ENCODE results near the gene MSTO1. TPM values are rescaled to one million over a fixed set of nuclear protein-coding genes. Genes with fewer than 3 reads are reported as not detected.
"Not testable (repeated sequence)": the region's sequence is repeated elsewhere in the genome, so short reads cannot be mapped to it uniquely, and the experiment has no call there.

The MSTO1 gene
- total RNA-seq (19.5 and 21.3 TPM in 2 replicates), polyA plus RNA-seq (14.9 and 22.1 TPM in 2 replicates), polyA minus RNA-seq (ENCODE audit: low replicate concordance) (44.8 and 53.6 TPM in 2 replicates)
- 24.1 and 33.9 TPM in 2 replicates for polyA plus RNA-seq (2012)

DNA sequence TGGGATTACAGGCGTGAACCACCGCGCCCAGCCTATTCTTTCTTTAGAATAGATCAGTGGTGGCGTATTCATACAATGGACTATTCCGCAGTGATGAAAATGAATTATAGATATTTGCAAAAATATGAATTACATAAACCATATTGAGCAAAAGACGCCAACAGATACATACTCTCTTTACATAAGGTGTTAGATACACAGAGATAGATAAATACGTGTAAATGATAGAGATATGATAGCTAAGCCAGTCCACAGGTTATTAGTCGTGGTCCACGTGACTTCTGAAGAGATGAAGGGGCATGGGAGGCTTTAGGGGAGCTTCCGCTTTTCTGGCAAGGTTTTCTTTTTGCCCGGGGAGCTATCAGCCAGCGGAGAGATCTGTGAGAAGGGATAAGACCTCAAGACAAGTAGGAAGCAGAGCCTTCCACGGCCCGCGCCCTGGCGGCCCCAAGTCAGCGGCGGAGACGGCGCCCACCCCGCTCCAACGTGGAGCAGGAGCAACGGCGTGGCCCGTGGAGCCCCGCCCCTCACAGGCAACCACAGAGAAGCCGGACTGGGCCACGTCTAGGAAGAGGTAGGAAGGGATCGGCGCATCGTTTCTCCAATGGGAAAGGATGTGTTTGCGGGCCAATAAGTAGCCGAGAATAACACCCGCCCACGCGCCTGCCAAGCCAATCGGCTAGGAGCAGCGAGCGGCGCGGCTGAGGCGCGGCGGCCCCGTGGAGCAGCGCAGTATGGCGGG is at the start of gene MSTO1:
MSTO1 (plus strand) TSS at position 704 of the 742 bp plus-strand sequence; CDS start at position 735, 31 bp downstream.
- TF ChIP-seq, protein P1, sequence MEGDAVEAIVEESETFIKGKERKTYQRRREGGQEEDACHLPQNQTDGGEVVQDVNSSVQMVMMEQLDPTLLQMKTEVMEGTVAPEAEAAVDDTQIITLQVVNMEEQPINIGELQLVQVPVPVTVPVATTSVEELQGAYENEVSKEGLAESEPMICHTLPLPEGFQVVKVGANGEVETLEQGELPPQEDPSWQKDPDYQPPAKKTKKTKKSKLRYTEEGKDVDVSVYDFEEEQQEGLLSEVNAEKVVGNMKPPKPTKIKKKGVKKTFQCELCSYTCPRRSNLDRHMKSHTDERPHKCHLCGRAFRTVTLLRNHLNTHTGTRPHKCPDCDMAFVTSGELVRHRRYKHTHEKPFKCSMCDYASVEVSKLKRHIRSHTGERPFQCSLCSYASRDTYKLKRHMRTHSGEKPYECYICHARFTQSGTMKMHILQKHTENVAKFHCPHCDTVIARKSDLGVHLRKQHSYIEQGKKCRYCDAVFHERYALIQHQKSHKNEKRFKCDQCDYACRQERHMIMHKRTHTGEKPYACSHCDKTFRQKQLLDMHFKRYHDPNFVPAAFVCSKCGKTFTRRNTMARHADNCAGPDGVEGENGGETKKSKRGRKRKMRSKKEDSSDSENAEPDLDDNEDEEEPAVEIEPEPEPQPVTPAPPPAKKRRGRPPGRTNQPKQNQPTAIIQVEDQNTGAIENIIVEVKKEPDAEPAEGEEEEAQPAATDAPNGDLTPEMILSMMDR (conservative IDR thresholded peaks at IDR 0.05 in 1 of 2, IDR thresholded peaks at IDR 0.05 in 1 of 2; ENCODE audit: low read depth in 1 of 2, low read length in 2 of 2), result no peak
- TF ChIP-seq EZH2 (IDR thresholded peaks at IDR 0.05; ENCODE audit: low read length, missing control alignments), result no peak
- Histone ChIP-seq H3K9ac (ENCODE audit: insufficient read depth, low read length) (peak within 1 kb of the TSS; percentile 28), H3K4me1 (ENCODE audit: control insufficient read depth, extremely low read depth, insufficient read depth, low read length) (no peaks in the 10 kb centered on the region), H3K4me3 (replicated peaks in 1 of 4; ENCODE audit: control extremely low read depth in 1 of 4, insufficient read depth in 1 of 4, low read depth in 3 of 4, low read length in 4 of 4) (peak within 1 kb of the TSS; percentile 40 to 94 (median 54)), H3K9me3 (ENCODE audit: control insufficient read depth, insufficient read depth, low read depth, low read length) (no peaks in the 10 kb centered on the region), H3K27ac (ENCODE audit: insufficient read depth, low read length) (peak within 1 kb of the TSS; percentile 30), H3K4me2 (ENCODE audit: extremely low read depth, insufficient read depth, low read length) (peak within 1 kb of the TSS; percentile 84), H3K79me2 (ENCODE audit: control insufficient read depth, insufficient read depth, low read length) (no peaks in the 10 kb centered on the region), H3K36me3 (ENCODE audit: control insufficient read depth, insufficient read depth, low read length) (peaks cover 4% of the 10 kb centered on the region), H4K20me1 (ENCODE audit: control insufficient read depth, extremely low read depth, insufficient read depth, low read length) (no peaks in the 10 kb centered on the region), H3K27me3 (ENCODE audit: control insufficient read depth, insufficient read depth, low read length) (no peaks in the 10 kb centered on the region), H2AFZ (ENCODE audit: low read length) (peak within 1 kb of the TSS; percentile 18)
- peak; percentile 96 to 99 for DNase-seq (ENCODE audit: low read depth in 2 of 2)

DNA sequence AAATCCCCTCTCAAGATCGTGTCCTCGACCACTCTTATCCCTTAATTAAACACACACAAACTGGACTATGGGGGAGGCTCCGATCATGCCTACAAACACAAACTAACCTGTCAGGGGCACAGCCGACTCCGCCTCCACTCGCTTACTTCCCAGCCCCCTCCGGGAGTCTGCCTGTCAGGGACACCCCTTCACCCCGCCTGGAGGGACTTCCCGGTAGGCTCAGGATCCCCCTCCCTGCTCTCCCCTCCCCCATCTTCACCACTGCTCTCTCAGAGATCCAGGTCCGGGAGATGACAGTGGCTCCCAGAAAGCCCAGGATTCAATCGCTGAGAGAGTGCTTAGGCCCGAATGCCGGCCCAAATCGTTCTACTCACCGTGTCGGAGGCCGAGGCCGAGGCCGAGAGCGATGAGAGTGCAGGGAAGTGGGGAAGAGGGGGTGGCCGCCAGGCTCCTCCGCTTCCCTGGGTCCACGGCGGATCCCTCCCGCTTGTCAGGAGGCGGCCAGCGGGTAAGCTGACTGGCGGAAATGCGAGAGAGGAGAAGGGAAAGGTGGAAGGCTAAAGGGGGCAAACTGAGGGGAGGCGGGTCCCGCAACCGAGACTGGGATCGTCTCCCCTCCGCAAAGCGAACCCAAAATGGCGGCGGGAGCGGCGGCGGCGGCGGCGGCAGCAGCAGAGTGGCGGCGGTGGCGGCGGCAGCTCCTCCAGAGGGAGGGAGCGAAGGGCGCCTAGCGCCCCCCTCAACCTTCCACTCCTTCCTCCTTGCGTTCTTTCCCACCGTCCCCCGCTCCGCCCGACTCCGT is 48.0 kb upstream of the MSTO1 start:
- H3K27ac ChIP-seq (ENCODE audit: insufficient read depth, low read length), result peak overlapping the region; percentile 99
- H3K9me3 ChIP-seq (ENCODE audit: control insufficient read depth, insufficient read depth, low read depth, low read length); H3K4me1 ChIP-seq (ENCODE audit: control insufficient read depth, extremely low read depth, insufficient read depth, low read length); H3K4me2 ChIP-seq (ENCODE audit: extremely low read depth, insufficient read depth, low read length); DNase-seq (ENCODE audit: low read depth in 2 of 2); H3K27me3 ChIP-seq (ENCODE audit: control insufficient read depth, insufficient read depth, low read length); H3K36me3 ChIP-seq (ENCODE audit: control insufficient read depth, insufficient read depth, low read length); H4K20me1 ChIP-seq (ENCODE audit: control insufficient read depth, extremely low read depth, insufficient read depth, low read length): not testable (repeated sequence)
- H3K9ac ChIP-seq (ENCODE audit: insufficient read depth, low read length), result peak overlapping the region; percentile 79
- peak overlapping the region; percentile 75 to 87 (median 84) for H3K4me3 ChIP-seq (replicated peaks in 1 of 4; ENCODE audit: control extremely low read depth in 1 of 4, insufficient read depth in 1 of 4, low read depth in 3 of 4, low read length in 4 of 4)
- peaks cover 74% of the 10 kb centered on the region for H3K79me2 ChIP-seq (ENCODE audit: control insufficient read depth, insufficient read depth, low read length)
- peak overlapping the region; percentile 73 for H2AFZ ChIP-seq (ENCODE audit: low read length)

DNA sequence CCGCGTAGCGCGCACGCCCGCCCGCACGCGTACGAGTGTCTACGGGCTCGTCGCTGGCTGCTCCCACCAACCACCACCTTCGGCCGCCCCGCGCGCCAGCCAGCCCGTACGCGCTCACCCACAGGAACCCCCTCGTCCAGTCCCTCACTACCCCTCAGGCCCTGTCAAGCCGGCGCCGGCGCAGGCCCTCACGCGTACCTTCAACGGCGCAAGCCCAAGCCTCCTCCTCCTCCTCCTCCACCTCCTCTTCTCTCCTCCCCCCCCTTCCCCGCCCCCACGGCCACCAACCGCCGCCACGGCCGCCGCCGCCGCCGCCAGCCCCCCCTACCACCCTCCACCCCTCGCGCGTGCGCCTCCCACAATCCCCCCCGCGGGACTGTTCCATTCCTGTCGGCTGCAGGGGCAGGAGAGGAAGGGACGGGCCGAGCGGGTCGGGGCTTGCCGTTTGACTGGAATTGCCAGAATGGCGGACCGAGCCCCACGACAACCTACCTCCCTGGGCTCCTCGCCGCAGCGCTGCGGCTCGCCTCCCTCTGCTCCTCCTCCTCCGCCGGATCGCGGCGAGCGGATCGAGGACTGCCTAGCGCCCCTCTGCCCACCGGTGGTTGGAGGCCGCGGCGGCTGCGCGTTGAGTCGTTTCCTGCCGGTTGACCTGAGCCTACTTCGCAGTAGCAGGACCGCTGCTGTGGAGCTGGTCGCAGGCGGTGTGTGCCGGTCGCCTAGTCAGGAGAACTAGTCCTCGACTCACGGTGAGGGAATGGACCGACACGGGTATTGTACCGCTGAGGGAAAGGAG is 47.2 kb upstream of the MSTO1 start, which contains the start of gene ASH1L:
ASH1L (minus strand) TSS at position 223 of the 796 bp plus-strand sequence. CDS start 41,284 bp downstream, outside the sequence.
- H4K20me1 ChIP-seq (ENCODE audit: control insufficient read depth, extremely low read depth, insufficient read depth, low read length), result no peaks in the 10 kb centered on the region
- H3K27ac ChIP-seq (ENCODE audit: insufficient read depth, low read length), result peak within 1 kb of the TSS; percentile 99
- peak; percentile 92 for DNase-seq (ENCODE audit: low read depth in 2 of 2)
- H3K27me3 ChIP-seq (ENCODE audit: control insufficient read depth, insufficient read depth, low read length), result no peaks in the 10 kb centered on the region
- no peak for TF ChIP-seq EZH2 (IDR thresholded peaks at IDR 0.05; ENCODE audit: low read length, missing control alignments)
- peaks cover 72% of the 10 kb centered on the region for H3K79me2 ChIP-seq (ENCODE audit: control insufficient read depth, insufficient read depth, low read length)
- H3K4me3 ChIP-seq (replicated peaks in 1 of 4; ENCODE audit: control extremely low read depth in 1 of 4, insufficient read depth in 1 of 4, low read depth in 3 of 4, low read length in 4 of 4), result peak within 1 kb of the TSS; percentile 75 to 87 (median 84)
- peak within 1 kb of the TSS; percentile 88 for H3K4me2 ChIP-seq (ENCODE audit: extremely low read depth, insufficient read depth, low read length)
- H3K9me3 ChIP-seq (ENCODE audit: control insufficient read depth, insufficient read depth, low read depth, low read length), result no peaks in the 10 kb centered on the region
- peak within 1 kb of the TSS; percentile 100 for H3K9ac ChIP-seq (ENCODE audit: insufficient read depth, low read length)
- H2AFZ ChIP-seq (ENCODE audit: low read length), result peak within 1 kb of the TSS; percentile 97
- H3K4me1 ChIP-seq (ENCODE audit: control insufficient read depth, extremely low read depth, insufficient read depth, low read length), result peaks cover 3% of the 10 kb centered on the region
- H3K36me3 ChIP-seq (ENCODE audit: control insufficient read depth, insufficient read depth, low read length), result no peaks in the 10 kb centered on the region

DNA sequence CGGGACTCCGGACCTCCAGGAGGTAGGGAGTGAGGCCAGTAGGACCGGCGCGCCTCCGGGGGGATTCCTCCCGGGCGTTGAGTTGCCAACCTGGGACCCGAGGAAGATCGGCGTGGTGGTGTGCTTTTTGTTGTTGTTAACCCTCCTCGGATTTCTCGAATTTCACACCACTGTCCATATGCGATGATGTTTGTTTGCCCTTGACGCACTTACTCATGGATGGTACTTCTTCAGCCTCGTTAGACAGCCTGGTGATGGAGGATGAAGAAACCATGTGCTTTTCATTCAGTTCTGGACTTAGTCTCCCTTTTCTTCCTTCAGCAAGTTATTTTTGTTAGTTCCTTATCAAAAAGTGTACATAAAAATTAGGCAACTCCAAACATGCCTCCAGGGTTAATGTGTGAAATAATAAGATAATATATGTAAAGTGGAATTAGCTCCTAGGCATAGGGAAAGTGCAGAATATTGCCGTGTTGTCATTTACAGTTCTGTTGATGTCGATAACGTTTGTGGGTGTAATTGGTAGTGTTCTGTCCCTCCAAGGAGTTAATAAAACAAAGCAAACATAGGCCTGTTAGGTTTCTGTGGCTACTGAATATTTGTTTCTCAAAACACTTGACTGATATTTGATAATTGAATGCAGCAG is 46.5 kb upstream of the MSTO1 start:
- Histone ChIP-seq H3K27ac (ENCODE audit: insufficient read depth, low read length) (peak overlapping the region; percentile 99), H3K9ac (ENCODE audit: insufficient read depth, low read length) (peak overlapping the region; percentile 100), H3K79me2 (ENCODE audit: control insufficient read depth, insufficient read depth, low read length) (peaks cover 65% of the 10 kb centered on the region), H2AFZ (ENCODE audit: low read length) (peak overlapping the region; percentile 97), H3K4me2 (ENCODE audit: extremely low read depth, insufficient read depth, low read length) (peak overlapping the region; percentile 88), H3K4me3 (replicated peaks in 1 of 4; ENCODE audit: control extremely low read depth in 1 of 4, insufficient read depth in 1 of 4, low read depth in 3 of 4, low read length in 4 of 4) (peak overlapping the region; percentile 73 to 87 (median 84))
- not testable (repeated sequence) for H3K27me3 ChIP-seq (ENCODE audit: control insufficient read depth, insufficient read depth, low read length); H3K4me1 ChIP-seq (ENCODE audit: control insufficient read depth, extremely low read depth, insufficient read depth, low read length); H4K20me1 ChIP-seq (ENCODE audit: control insufficient read depth, extremely low read depth, insufficient read depth, low read length); H3K36me3 ChIP-seq (ENCODE audit: control insufficient read depth, insufficient read depth, low read length); H3K9me3 ChIP-seq (ENCODE audit: control insufficient read depth, insufficient read depth, low read depth, low read length)
- peak; percentile 4 to 8 for DNase-seq (ENCODE audit: low read depth in 2 of 2)

Measured in fibroblast of lung (primary cell).